ENCODE data around the gene PTPRN2.

The PTPRN2 gene

GRCh38 chr7:157676456-157677255 is 911.0 kb downstream of the PTPRN2 start:
- H3K36me3 ChIP-seq (ENCODE audit: insufficient read depth, low read length), result no peaks in the 10 kb centered on the region
- H3K4me1 ChIP-seq (ENCODE audit: control insufficient read depth, insufficient read depth, low read length), result no peaks in the 10 kb centered on the region
- H3K9me3 ChIP-seq (replicated peaks; ENCODE audit: low read length), result no peaks in the 10 kb centered on the region
- no peak overlapping the region for H3K9ac ChIP-seq (ENCODE audit: low read depth, low read length)
- no peak overlapping the region for H3K4me3 ChIP-seq (ENCODE audit: low read length)
- peaks cover 4% of the 10 kb centered on the region for H3K27me3 ChIP-seq (ENCODE audit: control insufficient read depth, insufficient read depth, low read length)
- H3K4me2 ChIP-seq (ENCODE audit: low read length), result no peak overlapping the region

GRCh38 chr7:157676001-157676400 is 911.6 kb downstream of the PTPRN2 start:
- Histone ChIP-seq H3K4me2 (ENCODE audit: low read length) (no peak overlapping the region), H3K4me3 (ENCODE audit: low read length) (no peak overlapping the region), H3K27me3 (ENCODE audit: control insufficient read depth, insufficient read depth, low read length) (peaks cover 4% of the 10 kb centered on the region), H3K4me1 (ENCODE audit: control insufficient read depth, insufficient read depth, low read length) (no peaks in the 10 kb centered on the region), H3K36me3 (ENCODE audit: insufficient read depth, low read length) (no peaks in the 10 kb centered on the region), H3K9me3 (replicated peaks; ENCODE audit: low read length) (no peaks in the 10 kb centered on the region), H3K9ac (ENCODE audit: low read depth, low read length) (no peak overlapping the region)

GRCh38 chr7:157675427-157675927 is 912.1 kb downstream of the PTPRN2 start:
- no peaks in the 10 kb centered on the region for H3K9me3 ChIP-seq (replicated peaks; ENCODE audit: low read length)
- H3K27me3 ChIP-seq (ENCODE audit: control insufficient read depth, insufficient read depth, low read length), result peaks cover 4% of the 10 kb centered on the region
- no peaks in the 10 kb centered on the region for H3K36me3 ChIP-seq (ENCODE audit: insufficient read depth, low read length)
- H3K4me1 ChIP-seq (ENCODE audit: control insufficient read depth, insufficient read depth, low read length), result no peaks in the 10 kb centered on the region
- no peak overlapping the region for H3K4me2 ChIP-seq (ENCODE audit: low read length)
- no peak overlapping the region for H3K9ac ChIP-seq (ENCODE audit: low read depth, low read length)
- H3K4me3 ChIP-seq (ENCODE audit: low read length), result no peak overlapping the region

GRCh38 chr7:157674715-157675426 is 912.8 kb downstream of the PTPRN2 start:
- H3K9me3 ChIP-seq (replicated peaks; ENCODE audit: low read length), result no peaks in the 10 kb centered on the region

GRCh38 chr7:157674027-157674714 is 913.5 kb downstream of the PTPRN2 start:
- H3K4me3 ChIP-seq (ENCODE audit: low read length), result no peak overlapping the region
- peaks cover 2% of the 10 kb centered on the region for H3K27me3 ChIP-seq (ENCODE audit: control insufficient read depth, insufficient read depth, low read length)
- no peaks in the 10 kb centered on the region for H3K36me3 ChIP-seq (ENCODE audit: insufficient read depth, low read length)
- H3K4me1 ChIP-seq (ENCODE audit: control insufficient read depth, insufficient read depth, low read length), result no peaks in the 10 kb centered on the region
- H3K4me2 ChIP-seq (ENCODE audit: low read length), result no peak overlapping the region
- H3K9me3 ChIP-seq (replicated peaks; ENCODE audit: low read length), result no peaks in the 10 kb centered on the region
- H3K9ac ChIP-seq (ENCODE audit: low read depth, low read length), result no peak overlapping the region

More at GRCh38 chr7:157674715-157675426, 912.8 kb downstream of the PTPRN2 start:
- H3K4me3 ChIP-seq (ENCODE audit: low read length), result no peak overlapping the region
- no peaks in the 10 kb centered on the region for H3K36me3 ChIP-seq (ENCODE audit: insufficient read depth, low read length)
- no peak overlapping the region for H3K9ac ChIP-seq (ENCODE audit: low read depth, low read length)
- no peaks in the 10 kb centered on the region for H3K4me1 ChIP-seq (ENCODE audit: control insufficient read depth, insufficient read depth, low read length)
- no peak overlapping the region for H3K4me2 ChIP-seq (ENCODE audit: low read length)
- H3K27me3 ChIP-seq (ENCODE audit: control insufficient read depth, insufficient read depth, low read length), result peaks cover 4% of the 10 kb centered on the region

GRCh38 chr7:157673573-157673972 is 914.0 kb downstream of the PTPRN2 start:
- Histone ChIP-seq H3K9me3 (replicated peaks; ENCODE audit: low read length) (no peaks in the 10 kb centered on the region), H3K36me3 (ENCODE audit: insufficient read depth, low read length) (no peaks in the 10 kb centered on the region), H3K4me2 (ENCODE audit: low read length) (no peak overlapping the region), H3K27me3 (ENCODE audit: control insufficient read depth, insufficient read depth, low read length) (no peaks in the 10 kb centered on the region), H3K4me1 (ENCODE audit: control insufficient read depth, insufficient read depth, low read length) (no peaks in the 10 kb centered on the region), H3K9ac (ENCODE audit: low read depth, low read length) (no peak overlapping the region), H3K4me3 (ENCODE audit: low read length) (no peak overlapping the region)

- Histone ChIP-seq H3K4me1 (ENCODE audit: control insufficient read depth, insufficient read depth, low read length) (no peaks in the 10 kb centered on the region), H3K9me3 (replicated peaks; ENCODE audit: low read length) (no peaks in the 10 kb centered on the region), H3K4me3 (ENCODE audit: low read length) (no peak overlapping the region), H3K27me3 (ENCODE audit: control insufficient read depth, insufficient read depth, low read length) (no peaks in the 10 kb centered on the region), H3K9ac (ENCODE audit: low read depth, low read length) (no peak overlapping the region), H3K4me2 (ENCODE audit: low read length) (no peak overlapping the region), H3K36me3 (ENCODE audit: insufficient read depth, low read length) (no peaks in the 10 kb centered on the region)
These were observed 916.0 kb downstream of the PTPRN2 start for GRCh38 chr7:157671358-157672255.

- H3K36me3 ChIP-seq (ENCODE audit: insufficient read depth, low read length), result no peaks in the 10 kb centered on the region
- H3K4me3 ChIP-seq (ENCODE audit: low read length), result no peak overlapping the region
- no peaks in the 10 kb centered on the region for H3K9me3 ChIP-seq (replicated peaks; ENCODE audit: low read length)
- no peak overlapping the region for H3K4me2 ChIP-seq (ENCODE audit: low read length)
- no peak overlapping the region for H3K9ac ChIP-seq (ENCODE audit: low read depth, low read length)
- no peaks in the 10 kb centered on the region for H3K27me3 ChIP-seq (ENCODE audit: control insufficient read depth, insufficient read depth, low read length)
- H3K4me1 ChIP-seq (ENCODE audit: control insufficient read depth, insufficient read depth, low read length), result no peaks in the 10 kb centered on the region
These were observed 916.9 kb downstream of the PTPRN2 start for GRCh38 chr7:157670490-157671357.

- no peak overlapping the region for H3K4me3 ChIP-seq (ENCODE audit: low read length)
- no peak overlapping the region for H3K4me2 ChIP-seq (ENCODE audit: low read length)
- H3K4me1 ChIP-seq (ENCODE audit: control insufficient read depth, insufficient read depth, low read length), result no peaks in the 10 kb centered on the region
- no peak overlapping the region for H3K9ac ChIP-seq (ENCODE audit: low read depth, low read length)
- H3K9me3 ChIP-seq (replicated peaks; ENCODE audit: low read length), result no peaks in the 10 kb centered on the region
- H3K27me3 ChIP-seq (ENCODE audit: control insufficient read depth, insufficient read depth, low read length), result no peaks in the 10 kb centered on the region
- H3K36me3 ChIP-seq (ENCODE audit: insufficient read depth, low read length), result no peaks in the 10 kb centered on the region
These were observed 917.8 kb downstream of the PTPRN2 start for GRCh38 chr7:157669768-157670351.
